ENCODE results near the gene HMX2.
A peak's percentile ranks its signal among the peaks of the same experiment; 100 is the strongest.

GRCh38 chr10:123143162-123143824 lies 4.6 kb upstream of the HMX2 start:
- no peak for TF ChIP-seq ZBTB7A (CRISPR knock-in tag; IDR thresholded peaks at IDR 0.05)
- TF ChIP-seq ZNF292 (CRISPR knock-in tag; IDR thresholded peaks at IDR 0.05; ENCODE audit: borderline replicate concordance, low read depth), result no peak
- TF ChIP-seq ZSCAN20 (CRISPR knock-in tag; IDR thresholded peaks at IDR 0.05; ENCODE audit: borderline replicate concordance), result no peak
- no peak for TF ChIP-seq CTCF (CRISPR knock-in tag; IDR thresholded peaks at IDR 0.05)
- no peak for TF ChIP-seq TOPORS (CRISPR knock-in tag; IDR thresholded peaks at IDR 0.05)
- no peak for TF ChIP-seq SMAD1 (CRISPR knock-in tag; IDR thresholded peaks at IDR 0.05; ENCODE audit: borderline replicate concordance, low read depth)
- TF ChIP-seq CBX5 (CRISPR knock-in tag; IDR thresholded peaks at IDR 0.05; ENCODE audit: borderline replicate concordance), result no peak
- TF ChIP-seq RAD21 (CRISPR knock-in tag; IDR thresholded peaks at IDR 0.05), result no peak
- peak; percentile 87 for TF ChIP-seq EZH2 (conservative IDR thresholded peaks at IDR 0.05; ENCODE audit: low read depth, low read length)

Measured in HepG2 (cell line).